ENCODE measurements around the gene CCDC88C.

DNA sequence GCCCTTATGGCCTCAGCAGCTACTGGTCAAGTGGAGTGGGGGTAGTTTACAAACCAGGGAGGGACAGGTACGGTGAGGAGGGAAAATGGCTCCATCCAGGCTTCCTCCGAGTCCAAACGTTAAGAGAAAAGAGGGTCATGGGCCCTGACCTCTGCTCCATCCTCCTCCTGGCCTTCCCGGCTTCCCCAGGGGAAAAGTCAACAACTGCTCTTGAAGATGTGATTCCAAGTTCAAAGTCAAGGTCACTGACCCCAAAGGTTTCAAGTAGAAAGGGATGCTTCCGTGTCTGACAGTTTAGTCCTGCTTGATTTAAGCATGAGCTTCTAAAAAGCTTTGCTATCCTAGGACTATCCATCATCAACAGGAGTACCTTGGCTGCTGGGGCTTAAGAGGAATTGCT lies 28.5 kb downstream of the CCDC88C start:
- TF ChIP-seq, protein P1, sequence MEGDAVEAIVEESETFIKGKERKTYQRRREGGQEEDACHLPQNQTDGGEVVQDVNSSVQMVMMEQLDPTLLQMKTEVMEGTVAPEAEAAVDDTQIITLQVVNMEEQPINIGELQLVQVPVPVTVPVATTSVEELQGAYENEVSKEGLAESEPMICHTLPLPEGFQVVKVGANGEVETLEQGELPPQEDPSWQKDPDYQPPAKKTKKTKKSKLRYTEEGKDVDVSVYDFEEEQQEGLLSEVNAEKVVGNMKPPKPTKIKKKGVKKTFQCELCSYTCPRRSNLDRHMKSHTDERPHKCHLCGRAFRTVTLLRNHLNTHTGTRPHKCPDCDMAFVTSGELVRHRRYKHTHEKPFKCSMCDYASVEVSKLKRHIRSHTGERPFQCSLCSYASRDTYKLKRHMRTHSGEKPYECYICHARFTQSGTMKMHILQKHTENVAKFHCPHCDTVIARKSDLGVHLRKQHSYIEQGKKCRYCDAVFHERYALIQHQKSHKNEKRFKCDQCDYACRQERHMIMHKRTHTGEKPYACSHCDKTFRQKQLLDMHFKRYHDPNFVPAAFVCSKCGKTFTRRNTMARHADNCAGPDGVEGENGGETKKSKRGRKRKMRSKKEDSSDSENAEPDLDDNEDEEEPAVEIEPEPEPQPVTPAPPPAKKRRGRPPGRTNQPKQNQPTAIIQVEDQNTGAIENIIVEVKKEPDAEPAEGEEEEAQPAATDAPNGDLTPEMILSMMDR (conservative IDR thresholded peaks at IDR 0.05; ENCODE audit: low read depth in 2 of 2) = no peak
- TF ChIP-seq, protein P2, sequence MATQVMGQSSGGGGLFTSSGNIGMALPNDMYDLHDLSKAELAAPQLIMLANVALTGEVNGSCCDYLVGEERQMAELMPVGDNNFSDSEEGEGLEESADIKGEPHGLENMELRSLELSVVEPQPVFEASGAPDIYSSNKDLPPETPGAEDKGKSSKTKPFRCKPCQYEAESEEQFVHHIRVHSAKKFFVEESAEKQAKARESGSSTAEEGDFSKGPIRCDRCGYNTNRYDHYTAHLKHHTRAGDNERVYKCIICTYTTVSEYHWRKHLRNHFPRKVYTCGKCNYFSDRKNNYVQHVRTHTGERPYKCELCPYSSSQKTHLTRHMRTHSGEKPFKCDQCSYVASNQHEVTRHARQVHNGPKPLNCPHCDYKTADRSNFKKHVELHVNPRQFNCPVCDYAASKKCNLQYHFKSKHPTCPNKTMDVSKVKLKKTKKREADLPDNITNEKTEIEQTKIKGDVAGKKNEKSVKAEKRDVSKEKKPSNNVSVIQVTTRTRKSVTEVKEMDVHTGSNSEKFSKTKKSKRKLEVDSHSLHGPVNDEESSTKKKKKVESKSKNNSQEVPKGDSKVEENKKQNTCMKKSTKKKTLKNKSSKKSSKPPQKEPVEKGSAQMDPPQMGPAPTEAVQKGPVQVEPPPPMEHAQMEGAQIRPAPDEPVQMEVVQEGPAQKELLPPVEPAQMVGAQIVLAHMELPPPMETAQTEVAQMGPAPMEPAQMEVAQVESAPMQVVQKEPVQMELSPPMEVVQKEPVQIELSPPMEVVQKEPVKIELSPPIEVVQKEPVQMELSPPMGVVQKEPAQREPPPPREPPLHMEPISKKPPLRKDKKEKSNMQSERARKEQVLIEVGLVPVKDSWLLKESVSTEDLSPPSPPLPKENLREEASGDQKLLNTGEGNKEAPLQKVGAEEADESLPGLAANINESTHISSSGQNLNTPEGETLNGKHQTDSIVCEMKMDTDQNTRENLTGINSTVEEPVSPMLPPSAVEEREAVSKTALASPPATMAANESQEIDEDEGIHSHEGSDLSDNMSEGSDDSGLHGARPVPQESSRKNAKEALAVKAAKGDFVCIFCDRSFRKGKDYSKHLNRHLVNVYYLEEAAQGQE (IDR thresholded peaks at IDR 0.05; ENCODE audit: unreplicated experiment) = no peak
- no peak for TF ChIP-seq EZH2phosphoT487 (IDR thresholded peaks at IDR 0.05; ENCODE audit: unreplicated experiment)
- no peak for TF ChIP-seq EZH2 (IDR thresholded peaks at IDR 0.05; ENCODE audit: low read depth, unreplicated experiment)
- TF ChIP-seq CREB1 (CRISPR knock-in tag; IDR thresholded peaks at IDR 0.05; ENCODE audit: low read depth) = no peak
- TF ChIP-seq, protein P3, sequence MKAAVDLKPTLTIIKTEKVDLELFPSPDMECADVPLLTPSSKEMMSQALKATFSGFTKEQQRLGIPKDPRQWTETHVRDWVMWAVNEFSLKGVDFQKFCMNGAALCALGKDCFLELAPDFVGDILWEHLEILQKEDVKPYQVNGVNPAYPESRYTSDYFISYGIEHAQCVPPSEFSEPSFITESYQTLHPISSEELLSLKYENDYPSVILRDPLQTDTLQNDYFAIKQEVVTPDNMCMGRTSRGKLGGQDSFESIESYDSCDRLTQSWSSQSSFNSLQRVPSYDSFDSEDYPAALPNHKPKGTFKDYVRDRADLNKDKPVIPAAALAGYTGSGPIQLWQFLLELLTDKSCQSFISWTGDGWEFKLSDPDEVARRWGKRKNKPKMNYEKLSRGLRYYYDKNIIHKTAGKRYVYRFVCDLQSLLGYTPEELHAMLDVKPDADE (IDR thresholded peaks at IDR 0.05) = no peak
- no peak for TF ChIP-seq JUNB (IDR thresholded peaks at IDR 0.05; ENCODE audit: unreplicated experiment)
- no peak for TF ChIP-seq POLR2AphosphoS5 (IDR thresholded peaks at IDR 0.05; ENCODE audit: low read depth)
- TF ChIP-seq NANOG (IDR thresholded peaks at IDR 0.05; ENCODE audit: borderline replicate concordance) = no peak
- TF ChIP-seq ZNF114 (CRISPR knock-in tag; IDR thresholded peaks at IDR 0.05) = no peak
- no peak for TF ChIP-seq STAT1 (IDR thresholded peaks at IDR 0.05; ENCODE audit: unreplicated experiment)
